GM23338 (cell line): ENCODE measurements around the gene KNG1. TPM values are rescaled to one million over a fixed set of nuclear protein-coding genes. Genes with fewer than 3 reads are reported as not detected.

Source experiments
- ATAC-seq: fragments of 200-7000 bp; cut with Tn5 transposase; 3 replicates; pipeline ENCODE4 v1.9.1; 2020
- DNase-seq: peaks from one replicate; pipeline ENCODE4 v3.0.0-alpha.2; 2015; ENCODE audit warnings: low spot score
- H2AFZ ChIP-seq: fragments of 200-600 bp; sonication (generic); 2 replicates; pipeline ENCODE4 v1.8.0; 2016; ENCODE audit warnings: antibody characterized with exemption, mild to moderate bottlenecking, moderate library complexity
- H3F3A ChIP-seq: fragments of 200-600 bp; sonication (generic); replicated peaks from 2 replicates; pipeline ENCODE4 v1.8.0; 2017; ENCODE audit warnings: antibody characterized with exemption, mixed run types, low read depth
- H3K27ac ChIP-seq: fragments of 200-600 bp; sonication (generic); 2 replicates; pipeline ENCODE4 v1.6.1; 2016; ENCODE audit warnings: low read depth
- H3K27me3 ChIP-seq: fragments of 200-600 bp; sonication (generic); 2 replicates; pipeline ENCODE4 v1.8.0; 2016; ENCODE audit warnings: mild to moderate bottlenecking, mixed run types, moderate library complexity; ENCODE audit not compliant: insufficient read depth
- H3K36me3 ChIP-seq: fragments of 200-600 bp; sonication (generic); 2 replicates; pipeline ENCODE4 v1.8.0; 2016; ENCODE audit warnings: mild to moderate bottlenecking; ENCODE audit not compliant: insufficient read depth
- H3K4me1 ChIP-seq: fragments of 200-600 bp; sonication (generic); 2 replicates; pipeline ENCODE4 v1.8.0; 2016; ENCODE audit warnings: mild to moderate bottlenecking, moderate library complexity; ENCODE audit not compliant: insufficient read depth
- H3K4me2 ChIP-seq: fragments of 200-600 bp; sonication (generic); 2 replicates; pipeline ENCODE4 v1.7.1; 2017; ENCODE audit warnings: mixed run types
- H3K4me3 ChIP-seq: fragments of 200-600 bp; sonication (generic); 2 replicates; pipeline ENCODE4 v1.6.1; 2016; ENCODE audit warnings: mixed run types
- H3K79me2 ChIP-seq: fragments of 200-600 bp; sonication (generic); replicated peaks from 2 replicates; pipeline ENCODE4 v1.8.0; 2017; ENCODE audit warnings: mild to moderate bottlenecking; ENCODE audit not compliant: insufficient read depth
- H3K9me2 ChIP-seq: fragments of 200-600 bp; sonication (generic); 2 replicates; pipeline ENCODE4 v1.8.0; 2017; ENCODE audit not compliant: insufficient read depth
- H4K20me1 ChIP-seq: fragments of 200-600 bp; sonication (generic); replicated peaks from 2 replicates; pipeline ENCODE4 v1.8.0; 2017; ENCODE audit warnings: mild to moderate bottlenecking; ENCODE audit not compliant: insufficient read depth
- H3K27ac Mint-ChIP-seq: 2 replicates; pipeline ENCODE4 v1.8.0; 2020; ENCODE audit warnings: inconsistent platforms, mild to moderate bottlenecking, moderate library complexity, mixed read lengths
- H3K27me3 Mint-ChIP-seq: 3 replicates; pipeline ENCODE4 v1.8.0; 2022; ENCODE audit warnings: low read depth, mild to moderate bottlenecking, moderate library complexity, mixed read lengths, inconsistent platforms; ENCODE audit not compliant: insufficient read depth, poor library complexity
- H3K36me3 Mint-ChIP-seq: 3 replicates; pipeline ENCODE4 v1.8.0; 2021; ENCODE audit warnings: low read depth, mild to moderate bottlenecking, inconsistent platforms, moderate library complexity, mixed read lengths
- H3K4me1 Mint-ChIP-seq: 3 replicates; pipeline ENCODE4 v1.8.0; 2020; ENCODE audit warnings: mild to moderate bottlenecking, inconsistent platforms, mixed read lengths
- H3K4me3 Mint-ChIP-seq: 3 replicates; pipeline ENCODE4 v1.8.0; 2021; ENCODE audit warnings: moderate library complexity, mild to moderate bottlenecking, inconsistent platforms, mixed read lengths
- H3K9me3 Mint-ChIP-seq: 3 replicates; pipeline ENCODE4 v1.8.0; 2020; ENCODE audit warnings: moderate library complexity, mild to moderate bottlenecking, inconsistent platforms, mixed read lengths
- CREB1 ChIP-seq: fragments of 250-450 bp; sonication (Bioruptor Pico); IDR thresholded peaks from 2 replicates; pipeline ENCODE4 v1.5.0; 2020; ENCODE audit warnings: low read depth, mild to moderate bottlenecking, moderate library complexity
- EZH2 ChIP-seq: fragments of 200-600 bp; sonication (generic); IDR thresholded peaks from one replicate; pipeline ENCODE4 v1.8.0; 2017; ENCODE audit warnings: antibody characterized with exemption, mild to moderate bottlenecking, low read depth; ENCODE audit not compliant: unreplicated experiment
- JUNB ChIP-seq: IDR thresholded peaks from one replicate; pipeline ENCODE4 v1.6.1; 2016; ENCODE audit warnings: antibody characterized with exemption; ENCODE audit not compliant: unreplicated experiment
- NANOG ChIP-seq: IDR thresholded peaks from 2 replicates; pipeline ENCODE4 v1.6.1; 2016; ENCODE audit warnings: antibody characterized with exemption, borderline replicate concordance
- STAT1 ChIP-seq: IDR thresholded peaks from one replicate; pipeline ENCODE4 v1.6.1; 2016; ENCODE audit warnings: antibody characterized with exemption; ENCODE audit not compliant: unreplicated experiment
- ZNF114 ChIP-seq: fragments of 250-450 bp; sonication (Bioruptor Pico); IDR thresholded peaks from 2 replicates; pipeline ENCODE4 v1.5.0; 2020; ENCODE audit warnings: mild to moderate bottlenecking, moderate library complexity
- ZNF331 ChIP-seq: fragments of 250-450 bp; sonication (Bioruptor Pico); IDR thresholded peaks from 2 replicates; pipeline ENCODE4 v1.5.0; 2020; ENCODE audit warnings: low read depth, mild to moderate bottlenecking, moderate library complexity
- polyA plus RNA-seq: library from polyadenylated mRNA; unstranded; fragments of >200 nt; fragmentation: Nextera tagmentation; extraction: Ambion mirVana; gene quantifications from 2 replicates; pipeline ENCODE4 v1.2.1, GENCODE V29; 2016
- total RNA-seq: library from RNA; depleted of rRNA; stranded (reverse); fragments of >200 nt; shearing (Covaris generic); gene quantifications from 2 replicates; pipeline ENCODE4 v1.2.3, GENCODE V29; 2014
- TF ChIP-seq, protein P1 (sequence below): IDR thresholded peaks from 2 replicates; pipeline ENCODE4 v1.6.1; 2016; ENCODE audit warnings: antibody characterized with exemption
- TF ChIP-seq, protein P2 (sequence below), 2 experiments: fragments of 200-600 bp in 1 of 2; sonication (generic) in 1 of 2; conservative IDR thresholded peaks; 2 replicates each; pipeline versions ENCODE4 v1.5.1 to v1.6.1; 2016 to 2017; ENCODE audit warnings: antibody characterized with exemption in 2 of 2, low read depth in 2 of 2, mild to moderate bottlenecking in 2 of 2, moderate library complexity in 1 of 2

Gene KNG1
- total and polyA plus RNA-seq, 2 experiments from 2014 or later: 0.49 TPM; not detected in 1

DNA sequence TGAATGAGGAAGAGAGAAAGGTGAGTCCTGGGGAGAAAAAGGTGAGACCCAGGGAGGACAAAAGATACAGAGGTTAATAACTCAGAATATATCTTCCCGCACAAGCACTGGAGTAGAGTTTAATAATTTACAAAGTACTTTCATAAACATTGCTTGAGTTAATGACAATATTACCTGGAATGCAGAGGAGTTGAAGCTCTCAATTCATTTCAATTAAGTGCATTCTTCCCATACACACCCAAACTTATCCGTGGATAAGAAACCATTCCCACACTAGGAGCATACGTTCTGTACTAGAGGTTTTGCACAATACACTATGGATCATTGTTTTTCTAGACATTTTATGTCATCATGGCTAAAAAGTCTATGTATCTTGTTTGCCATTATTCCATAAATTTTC lies 23.3 kb upstream of the KNG1 start:
- Histone ChIP-seq H3K9me2 (peaks cover 15% of the 10 kb centered on the region; the same call in 1 of the 2 replicates), H3K36me3 (no peaks in the 10 kb centered on the region), H3F3A (no peaks in the 10 kb centered on the region), H3K27me3 (no peaks in the 10 kb centered on the region), H4K20me1 (no peaks in the 10 kb centered on the region), H3K79me2 (no peaks in the 10 kb centered on the region), H3K4me1 (no peaks in the 10 kb centered on the region), H3K4me2 (no peak overlapping the region), H3K4me3 (no peak overlapping the region), H2AFZ (no peak overlapping the region), H3K27ac (no peak overlapping the region)
- Mint-ChIP-seq H3K4me1 (peaks cover 3% of the 10 kb centered on the region; the same call in 1 of the 3 replicates), H3K27me3 (peaks cover 2% of the 10 kb centered on the region), H3K36me3 (no peaks in the 10 kb centered on the region), H3K4me3 (no peak overlapping the region), H3K27ac (no peak overlapping the region), H3K9me3 (no peaks in the 10 kb centered on the region)
- TF ChIP-seq, protein P1, sequence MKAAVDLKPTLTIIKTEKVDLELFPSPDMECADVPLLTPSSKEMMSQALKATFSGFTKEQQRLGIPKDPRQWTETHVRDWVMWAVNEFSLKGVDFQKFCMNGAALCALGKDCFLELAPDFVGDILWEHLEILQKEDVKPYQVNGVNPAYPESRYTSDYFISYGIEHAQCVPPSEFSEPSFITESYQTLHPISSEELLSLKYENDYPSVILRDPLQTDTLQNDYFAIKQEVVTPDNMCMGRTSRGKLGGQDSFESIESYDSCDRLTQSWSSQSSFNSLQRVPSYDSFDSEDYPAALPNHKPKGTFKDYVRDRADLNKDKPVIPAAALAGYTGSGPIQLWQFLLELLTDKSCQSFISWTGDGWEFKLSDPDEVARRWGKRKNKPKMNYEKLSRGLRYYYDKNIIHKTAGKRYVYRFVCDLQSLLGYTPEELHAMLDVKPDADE: no peak
- no peak for TF ChIP-seq STAT1
- no peak for TF ChIP-seq NANOG
- no peak for TF ChIP-seq ZNF114 (CRISPR knock-in tag)
- no peak for TF ChIP-seq CREB1 (CRISPR knock-in tag)
- no peak for TF ChIP-seq JUNB
- no peak for TF ChIP-seq EZH2
- ATAC-seq (no peak), DNase-seq (no peak)

DNA sequence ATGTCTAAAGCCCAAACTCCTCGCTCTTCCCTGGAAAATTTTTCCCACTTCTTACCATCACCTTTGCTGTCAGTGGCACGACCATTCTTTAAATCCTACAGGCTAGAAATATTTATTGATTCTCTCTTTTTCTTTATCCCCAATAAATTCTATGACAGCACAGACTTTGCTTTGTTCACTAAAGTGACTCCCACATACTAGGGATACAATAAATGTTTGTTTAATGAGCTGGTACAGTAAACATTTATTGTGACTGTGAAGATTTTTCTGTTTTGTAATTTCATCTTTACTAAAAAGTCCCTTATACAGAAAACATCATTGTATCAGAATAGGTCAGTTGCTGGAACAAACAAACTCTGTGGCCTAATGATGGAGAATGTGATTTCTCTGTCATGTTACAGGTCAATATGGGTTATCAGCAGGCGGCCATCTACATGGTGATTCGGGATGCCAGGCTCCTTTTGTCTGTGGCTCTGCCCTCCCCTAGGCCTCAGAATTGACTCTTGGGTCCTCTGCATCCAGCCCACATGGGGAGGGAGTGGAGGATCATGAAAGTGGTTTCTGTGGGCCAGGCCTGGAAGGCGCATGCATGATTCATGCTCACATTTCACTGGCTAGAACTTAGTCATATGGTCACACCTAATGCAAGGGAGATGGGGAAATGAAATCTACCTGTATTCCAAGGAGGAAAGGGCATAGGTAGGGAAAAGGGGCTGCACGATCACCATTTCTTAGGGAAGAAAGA lies 22.7 kb upstream of the KNG1 start:
- peak; percentile 71 for ATAC-seq
- Mint-ChIP-seq H3K9me3 (no peaks in the 10 kb centered on the region), H3K4me1 (peaks cover 3% of the 10 kb centered on the region; the same call in 1 of the 3 replicates), H3K27ac (no peak overlapping the region), H3K36me3 (no peaks in the 10 kb centered on the region), H3K4me3 (no peak overlapping the region), H3K27me3 (peaks cover 2% of the 10 kb centered on the region)
- Histone ChIP-seq H3K9me2 (peaks cover 15% of the 10 kb centered on the region; the same call in 1 of the 2 replicates), H3K27ac (no peak overlapping the region), H2AFZ (no peak overlapping the region), H4K20me1 (no peaks in the 10 kb centered on the region), H3K79me2 (no peaks in the 10 kb centered on the region), H3F3A (no peaks in the 10 kb centered on the region), H3K4me1 (no peaks in the 10 kb centered on the region), H3K36me3 (no peaks in the 10 kb centered on the region), H3K4me2 (no peak overlapping the region), H3K4me3 (no peak overlapping the region), H3K27me3 (no peaks in the 10 kb centered on the region)
- no peak for DNase-seq
- TF ChIP-seq CREB1 (CRISPR knock-in tag): no peak
- no peak for TF ChIP-seq EZH2
- TF ChIP-seq, protein P1: no peak
- TF ChIP-seq NANOG: no peak
- no peak for TF ChIP-seq ZNF114 (CRISPR knock-in tag)
- no peak for TF ChIP-seq STAT1
- TF ChIP-seq JUNB: no peak
- no peak for TF ChIP-seq ZNF331 (CRISPR knock-in tag)
- TF ChIP-seq, protein P2, sequence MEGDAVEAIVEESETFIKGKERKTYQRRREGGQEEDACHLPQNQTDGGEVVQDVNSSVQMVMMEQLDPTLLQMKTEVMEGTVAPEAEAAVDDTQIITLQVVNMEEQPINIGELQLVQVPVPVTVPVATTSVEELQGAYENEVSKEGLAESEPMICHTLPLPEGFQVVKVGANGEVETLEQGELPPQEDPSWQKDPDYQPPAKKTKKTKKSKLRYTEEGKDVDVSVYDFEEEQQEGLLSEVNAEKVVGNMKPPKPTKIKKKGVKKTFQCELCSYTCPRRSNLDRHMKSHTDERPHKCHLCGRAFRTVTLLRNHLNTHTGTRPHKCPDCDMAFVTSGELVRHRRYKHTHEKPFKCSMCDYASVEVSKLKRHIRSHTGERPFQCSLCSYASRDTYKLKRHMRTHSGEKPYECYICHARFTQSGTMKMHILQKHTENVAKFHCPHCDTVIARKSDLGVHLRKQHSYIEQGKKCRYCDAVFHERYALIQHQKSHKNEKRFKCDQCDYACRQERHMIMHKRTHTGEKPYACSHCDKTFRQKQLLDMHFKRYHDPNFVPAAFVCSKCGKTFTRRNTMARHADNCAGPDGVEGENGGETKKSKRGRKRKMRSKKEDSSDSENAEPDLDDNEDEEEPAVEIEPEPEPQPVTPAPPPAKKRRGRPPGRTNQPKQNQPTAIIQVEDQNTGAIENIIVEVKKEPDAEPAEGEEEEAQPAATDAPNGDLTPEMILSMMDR (conservative IDR thresholded peaks at IDR 0.05; ENCODE audit: low read depth in 2 of 2): no peak
